A673 (cell line): ENCODE data around the gene ZFP3. TPM values are rescaled to one million over a fixed set of nuclear protein-coding genes. Genes with fewer than 3 reads are reported as not detected.
A peak's percentile ranks its signal among the peaks of the same experiment; 100 is the strongest.

Experiments
- BruUV-seq: library from RNA; stranded (reverse); fragments of 400-500 nt; replicated peaks from 2 replicates; lab custom pipeline; 2021; lab: Mats Ljungman, UMichigan
- CTCF ChIA-PET: fragments of 300-600 bp; sonication (Branson Sonifier 250); formaldehyde crosslinking; loops from one replicate; lab custom pipeline; 2022; ENCODE audit warnings: antibody characterized with exemption; lab: Charles Lee
- POLR2A ChIA-PET: fragments of 300-600 bp; sonication (Branson Sonifier 250); formaldehyde crosslinking; loops from one replicate; lab custom pipeline; 2022; ENCODE audit warnings: antibody characterized with exemption; ENCODE audit not compliant: low non-redundant PET; lab: Charles Lee
- DNase-seq: peaks from one replicate; pipeline ENCODE4 v3.0.0-alpha.2; 2015; ENCODE audit warnings: low spot score
- H3K27ac ChIP-seq: fragments of 200-600 bp; sonication (generic); 2 replicates; pipeline ENCODE4 v1.5.1; 2016; ENCODE audit warnings: mixed run types, low read depth, mild to moderate bottlenecking, mixed read lengths, antibody characterized with exemption, low read length; ENCODE audit not compliant: poor library complexity, severe bottlenecking
- H3K27me3 ChIP-seq: fragments of 200-600 bp; sonication (generic); replicated peaks from 2 replicates; pipeline ENCODE4 v1.6.1; 2017; ENCODE audit warnings: mixed run types, low read depth, mild to moderate bottlenecking, mixed read lengths, antibody characterized with exemption, low read length; ENCODE audit not compliant: insufficient read depth, poor library complexity
- H3K36me3 ChIP-seq: fragments of 200-600 bp; sonication (generic); 2 replicates; pipeline ENCODE4 v1.6.1; 2016; ENCODE audit warnings: mixed run types, mild to moderate bottlenecking, mixed read lengths, antibody characterized with exemption, low read length; ENCODE audit not compliant: insufficient read depth, poor library complexity, severe bottlenecking
- H3K4me1 ChIP-seq: fragments of 200-600 bp; sonication (generic); 2 replicates; pipeline ENCODE4 v1.6.1; 2017; ENCODE audit warnings: mixed run types, mild to moderate bottlenecking, mixed read lengths, antibody characterized with exemption, low read length; ENCODE audit not compliant: insufficient read depth, poor library complexity, severe bottlenecking
- H3K4me3 ChIP-seq: fragments of 200-600 bp; sonication (generic); 2 replicates; pipeline ENCODE4 v1.5.1; 2016; ENCODE audit warnings: low read depth, mixed run types, mild to moderate bottlenecking, mixed read lengths, low read length; ENCODE audit not compliant: poor library complexity, severe bottlenecking
- H3K9me3 ChIP-seq: fragments of 200-600 bp; sonication (generic); 2 replicates; pipeline ENCODE4 v1.6.1; 2016; ENCODE audit warnings: mixed run types, low read depth, mild to moderate bottlenecking, mixed read lengths, antibody characterized with exemption, low read length; ENCODE audit not compliant: poor library complexity, severe bottlenecking
- CTCF ChIP-seq: fragments of 300-800, 200-600 bp; sonication (generic); conservative IDR thresholded peaks from 2 replicates; pipeline ENCODE4 v1.5.1; 2017; ENCODE audit warnings: low read depth, mild to moderate bottlenecking, antibody characterized with exemption, low read length, moderate library complexity, mixed read lengths
- EZH2 ChIP-seq: fragments of 200-600 bp; sonication (generic); IDR thresholded peaks from 2 replicates; pipeline ENCODE4 v1.6.1; 2017; ENCODE audit warnings: borderline replicate concordance, low read depth, mild to moderate bottlenecking, mixed read lengths, antibody characterized with exemption, low read length; ENCODE audit not compliant: poor library complexity, severe bottlenecking
- intact Hi-C: fragments of 100-400 bp; cut with micrococcal nuclease; formaldehyde crosslinking; loops from one replicate; pipeline ENCODE4 v1.10.0; 2022; ENCODE audit not compliant: unreplicated experiment
- total RNA-seq: library from RNA; stranded (reverse); gene quantifications from 2 replicates; pipeline ENCODE4 v1.2.3, GENCODE V29; 2021

ZFP3 gene
- total RNA-seq, 1 experiment from 2014 or later: 8.4 TPM

- CTCF ChIA-PET: no interaction called here
- H3K4me1 ChIP-seq: peaks cover 5% of the 10 kb centered on the region
- H3K27me3 ChIP-seq: no peaks in the 10 kb centered on the region
- H3K4me3 ChIP-seq: peak overlapping the region; percentile 59
- TF ChIP-seq CTCF: no peak
- no peak for TF ChIP-seq EZH2
- peak overlapping the region; percentile 45 for H3K27ac ChIP-seq
- POLR2A ChIA-PET: interaction anchor here (0.6 kb wide), 2 partner anchors 73 to 310 kb away, joined by 4 to 6 read pairs; no protein-coding TSS in a partner anchor
- H3K9me3 ChIP-seq: peaks cover 18% of the 10 kb centered on the region
- BruUV-seq: TSS peak; percentile 43
- DNase-seq: peak; percentile 10
- intact Hi-C loops: no loop called here
- H3K36me3 ChIP-seq: peaks cover 39% of the 10 kb centered on the region
Observed at GRCh38 chr17:5110816-5111215, 32.5 kb downstream of the ZFP3 start.

- Histone ChIP-seq H3K27ac (peak within 1 kb of the TSS; percentile 45), H3K4me1 (peaks cover 5% of the 10 kb centered on the region), H3K4me3 (peak within 1 kb of the TSS; percentile 59), H3K36me3 (peaks cover 31% of the 10 kb centered on the region), H3K9me3 (peaks cover 10% of the 10 kb centered on the region), H3K27me3 (no peaks in the 10 kb centered on the region)
- TF ChIP-seq EZH2 (no peak), CTCF (no peak)
- POLR2A ChIA-PET: no interaction called here
- CTCF ChIA-PET: no interaction called here
- no TSS peak for BruUV-seq
- DNase-seq: peak; percentile 98
- intact Hi-C loops: no loop called here
Observed at GRCh38 chr17:5111402-5112204, 33.3 kb downstream of the ZFP3 start, which contains the start of gene ZNF232. ZNF232 (minus strand) TSS chr17:5111878; CDS start chr17:5111822, 56 bp downstream.

GRCh38 chr17:5115673-5116651, 37.7 kb downstream of the ZFP3 start, which contains the start of gene USP6:
USP6 (plus strand) TSS chr17:5116032; CDS start chr17:5130368, 14,336 bp downstream.
- Histone ChIP-seq H3K9me3 (no peaks in the 10 kb centered on the region), H3K4me1 (peaks cover 3% of the 10 kb centered on the region), H3K27ac (no peak within 1 kb of the TSS), H3K27me3 (no peaks in the 10 kb centered on the region), H3K36me3 (no peaks in the 10 kb centered on the region), H3K4me3 (no peak within 1 kb of the TSS)
- intact Hi-C loops: no loop called here
- BruUV-seq: no TSS peak
- POLR2A ChIA-PET: no interaction called here
- TF ChIP-seq CTCF (no peak), EZH2 (no peak)
- CTCF ChIA-PET: no interaction called here
- no peak for DNase-seq
